Measurements from ENCODE around the gene PROX1. TPM values are rescaled to one million over a fixed set of nuclear protein-coding genes. Genes with fewer than 3 reads are reported as not detected.

PROX1 gene
- total and polyA plus RNA-seq, 2 of the 8 experiments (the other 6 are each of a cell fraction or from before 2014, with no cell fraction given) = 0.30 to 2.0 TPM

GRCh38 chr1:213997038-213997771, 9.4 kb downstream of the PROX1 start (continued):
- TF ChIP-seq POU5F1 (IDR thresholded peaks at IDR 0.05; ENCODE audit: low read depth, low read length) (no peak), ATF3 (IDR thresholded peaks at IDR 0.05; ENCODE audit: insufficient read depth, low read depth, low read length) (no peak), CREB1 (IDR thresholded peaks at IDR 0.05) (no peak)
